GM19438 (cell line): ENCODE results near the gene DCLRE1C.
A peak's percentile ranks its signal among the peaks of the same experiment; 100 is the strongest.
"Not testable (repeated sequence)": the region's sequence is repeated elsewhere in the genome, so short reads cannot be mapped to it uniquely, and the experiment has no call there.

Experiments used
- ATAC-seq: cut with Tn5 transposase; IDR thresholded peaks from one replicate; pipeline ENCODE4 v1.9.1; 2021; ENCODE audit warnings: low read depth; ENCODE audit not compliant: unreplicated experiment

DCLRE1C gene

GRCh38 chr10:14947268-14947667 lies 6.6 kb downstream of the DCLRE1C start:
- no peak for ATAC-seq

- no peak for ATAC-seq
Observed at GRCh38 chr10:14945108-14945507, 8.8 kb downstream of the DCLRE1C start.

DNA sequence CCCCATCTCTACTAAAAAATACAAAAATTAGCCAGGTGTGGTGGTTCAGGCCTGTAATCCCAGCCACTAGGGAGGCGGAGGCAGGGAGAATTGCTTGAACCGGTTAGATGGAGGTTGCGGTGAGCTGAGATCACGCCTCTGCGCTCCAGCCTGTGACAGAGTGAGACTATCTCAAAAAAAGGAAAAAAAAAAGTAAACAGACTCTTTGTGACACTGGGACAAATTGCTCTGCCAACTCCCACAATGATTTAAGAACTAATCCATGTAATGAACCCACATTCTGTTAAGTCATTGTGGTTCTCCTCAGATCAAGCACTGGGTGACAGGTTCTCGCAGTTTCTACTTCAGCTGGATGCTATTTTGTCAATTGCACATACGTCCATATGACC lies 11.0 kb downstream of the DCLRE1C start:
- ATAC-seq: not testable (repeated sequence)

DNA sequence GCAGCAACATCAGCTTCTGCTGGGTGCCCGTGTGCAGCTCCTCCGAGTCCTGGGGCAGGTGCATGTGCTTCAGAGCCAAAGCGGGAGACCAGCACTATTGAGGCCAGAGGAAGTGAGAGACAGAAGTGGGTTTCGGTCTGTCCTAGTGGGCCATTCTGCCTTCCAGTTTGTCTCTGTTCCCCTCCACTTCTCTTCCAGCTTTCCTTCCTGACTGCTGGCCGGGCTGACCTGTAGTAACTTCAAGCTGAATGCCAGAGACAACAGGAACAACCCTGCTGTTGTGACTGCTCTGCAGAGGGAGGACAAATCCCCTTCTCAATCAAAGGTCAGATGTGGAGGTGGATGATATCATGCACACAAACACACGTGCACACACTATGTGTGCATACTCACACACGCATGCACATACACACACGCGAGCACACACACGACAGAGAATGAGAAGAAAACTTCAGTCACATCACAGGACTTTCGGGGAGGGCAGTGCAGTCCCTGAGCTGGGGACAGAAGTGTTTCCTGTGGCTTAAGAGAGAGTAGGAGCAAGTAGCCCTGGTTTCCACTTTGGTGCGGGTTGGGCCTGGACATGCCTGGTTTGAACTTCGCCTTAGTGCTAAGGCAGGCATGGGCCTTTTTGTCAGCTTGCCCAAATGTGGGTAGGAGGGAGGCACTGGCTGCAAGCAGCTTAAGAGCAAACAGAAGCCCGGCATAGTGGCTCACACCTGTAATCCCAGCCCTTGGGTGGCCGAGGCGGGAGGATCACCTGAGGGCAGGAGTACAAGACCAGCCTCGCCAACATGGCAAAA lies 11.5 kb downstream of the DCLRE1C start:
- ATAC-seq: peak; percentile 92

GRCh38 chr10:14938971-14939370 lies 14.9 kb downstream of the DCLRE1C start:
- not testable (repeated sequence) for ATAC-seq

DNA sequence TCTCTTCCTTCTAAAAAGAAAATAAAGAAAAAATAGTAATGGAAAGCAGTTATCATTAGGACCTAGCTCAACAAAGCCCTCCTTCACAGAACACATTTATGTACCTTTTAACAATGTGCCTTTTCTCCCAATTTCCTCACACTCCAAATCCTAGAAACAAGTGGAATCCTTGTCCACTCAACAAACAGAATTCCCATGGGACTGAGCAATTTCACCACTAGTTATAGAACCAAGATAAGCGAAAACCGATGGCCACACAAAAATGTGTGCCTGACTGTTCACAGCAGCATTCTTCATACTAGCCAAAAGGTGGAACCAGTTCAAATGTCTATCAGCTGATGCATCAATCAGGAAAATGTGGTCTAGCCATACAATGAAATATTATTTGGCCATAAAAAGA lies 17.3 kb downstream of the DCLRE1C start:
- no peak for ATAC-seq

GRCh38 chr10:14930610-14931009 lies 23.3 kb downstream of the DCLRE1C start:
- ATAC-seq: no peak

DNA sequence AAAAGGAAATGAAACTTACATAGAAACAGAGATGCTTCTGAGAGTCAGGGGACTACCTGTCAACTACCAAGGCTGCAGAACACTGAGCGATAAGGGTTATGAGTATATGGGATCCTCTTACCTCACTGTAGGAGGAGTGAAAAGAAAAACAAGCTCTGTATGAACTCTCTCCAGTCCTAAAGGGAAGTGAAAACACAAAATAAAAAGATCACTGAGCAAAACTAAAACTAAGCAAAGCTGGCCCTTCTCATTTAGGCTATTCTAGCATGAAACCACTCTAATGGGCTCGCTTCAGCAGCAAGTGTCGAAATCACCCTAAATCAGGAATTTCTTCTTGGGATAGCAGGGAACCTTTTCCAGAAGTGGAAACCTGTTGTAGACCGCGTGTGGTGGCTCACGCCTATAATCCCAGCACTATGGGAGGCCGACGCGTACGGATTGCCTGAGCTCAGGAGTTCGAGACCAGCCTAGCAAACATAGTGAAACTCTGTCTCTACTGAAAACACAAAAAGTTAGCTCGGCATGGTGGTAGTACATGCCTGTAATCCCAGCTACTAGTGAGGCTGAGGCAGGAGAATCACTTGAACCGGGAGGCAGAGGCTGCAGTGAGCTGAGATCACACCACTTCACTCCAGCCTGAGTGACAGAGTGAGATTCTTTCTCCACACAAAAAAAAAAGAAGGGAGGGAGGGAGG lies 27.0 kb downstream of the DCLRE1C start:
- peak; percentile 97 for ATAC-seq

DNA sequence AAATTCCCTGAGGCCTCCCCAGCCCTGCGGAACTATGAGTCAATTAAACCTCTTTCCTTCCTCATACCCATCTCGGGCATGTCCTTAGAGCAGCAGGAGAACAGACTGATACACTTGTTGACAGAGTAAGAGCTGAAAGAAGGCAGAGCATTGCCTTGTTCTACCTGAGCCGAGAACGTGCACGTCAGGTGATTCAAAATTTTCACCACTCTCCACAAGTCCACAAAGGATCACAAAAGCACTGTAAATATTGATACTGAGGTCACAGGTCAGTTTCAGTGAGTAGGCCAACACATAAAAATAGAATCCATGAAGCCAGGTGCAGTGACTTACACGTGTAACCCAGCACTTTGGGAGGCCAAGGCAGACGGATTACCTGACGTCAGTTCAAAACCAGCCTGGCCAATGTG lies 27.8 kb downstream of the DCLRE1C start:
- no peak for ATAC-seq

DNA sequence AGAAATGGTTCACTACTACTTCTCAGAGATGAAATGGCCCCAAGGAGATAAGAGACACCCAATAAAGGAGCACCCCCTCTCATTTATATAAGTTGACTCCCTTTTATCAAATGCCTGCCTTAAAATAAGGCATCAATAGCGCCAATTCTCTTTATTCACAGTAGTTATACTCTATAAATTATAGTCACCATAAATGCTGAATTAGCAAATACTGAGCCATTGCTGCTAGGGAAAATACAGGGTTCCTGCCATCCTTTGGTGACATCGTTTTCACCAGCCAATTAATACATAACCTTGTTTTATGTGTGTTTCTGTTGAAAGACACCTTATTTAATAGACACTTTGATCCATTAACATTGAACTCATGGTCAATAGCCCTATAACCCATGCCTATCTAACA lies 28.6 kb downstream of the DCLRE1C start:
- no peak for ATAC-seq

DNA sequence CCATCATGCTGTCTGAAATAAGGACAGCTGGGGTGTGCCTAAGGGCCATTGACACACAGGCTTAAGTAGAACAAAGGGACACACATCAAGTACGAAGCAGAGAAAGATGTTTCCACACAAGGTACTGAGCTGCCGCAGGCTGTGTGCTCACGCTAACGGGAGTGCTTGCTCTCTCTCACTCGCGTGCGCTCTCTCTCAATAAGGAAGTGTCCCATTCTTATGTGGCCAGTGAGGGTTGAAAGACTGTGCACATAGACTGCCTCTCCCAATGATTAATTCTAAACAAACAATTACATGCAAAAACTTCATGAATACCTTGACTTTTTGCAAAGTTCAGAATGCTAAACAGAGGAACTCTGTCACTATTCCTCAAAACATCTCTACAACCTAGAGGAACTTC lies 29.9 kb downstream of the DCLRE1C start:
- no peak for ATAC-seq

DNA sequence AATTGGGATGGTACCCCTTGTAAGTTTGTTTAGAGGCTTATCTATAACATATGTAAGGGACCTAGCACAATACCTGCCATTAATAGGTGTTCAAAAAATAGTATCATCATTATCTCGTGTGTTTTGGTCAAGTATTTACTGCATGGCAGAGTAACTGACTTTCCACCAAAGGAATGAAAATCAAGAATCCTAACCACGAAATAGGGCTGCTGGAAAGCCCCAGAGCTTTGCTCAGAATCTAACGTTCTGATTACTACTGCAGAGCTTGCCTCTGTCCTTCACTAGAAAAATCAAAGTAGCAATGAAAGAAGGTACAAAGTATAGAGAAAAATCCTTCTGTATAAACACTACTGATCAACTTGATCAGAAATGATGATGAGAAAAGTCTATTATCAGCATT lies 34.9 kb downstream of the DCLRE1C start:
- no peak for ATAC-seq

DNA sequence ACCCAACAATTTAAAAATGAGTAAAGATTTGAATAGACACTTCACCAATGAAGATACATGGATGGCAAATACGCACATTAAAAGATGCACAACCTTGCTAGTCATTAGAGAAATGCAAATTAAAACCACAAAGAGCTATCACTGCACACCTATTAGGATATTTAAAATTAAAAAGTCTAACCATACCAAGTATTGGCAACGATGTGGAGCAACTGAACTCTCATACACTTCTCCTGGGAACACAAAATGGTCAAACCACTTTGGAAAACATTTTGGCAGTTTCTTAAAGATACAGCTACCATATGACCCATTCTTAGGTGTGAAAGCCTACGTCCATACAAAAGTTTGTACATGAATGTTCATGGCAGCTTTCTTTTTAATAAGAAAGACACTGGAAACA lies 36.1 kb downstream of the DCLRE1C start:
- ATAC-seq: no peak

- no peak for ATAC-seq
Observed at GRCh38 chr10:14916600-14916999, 37.3 kb downstream of the DCLRE1C start.

GRCh38 chr10:14911801-14912200 lies 42.1 kb downstream of the DCLRE1C start:
- ATAC-seq: no peak

DNA sequence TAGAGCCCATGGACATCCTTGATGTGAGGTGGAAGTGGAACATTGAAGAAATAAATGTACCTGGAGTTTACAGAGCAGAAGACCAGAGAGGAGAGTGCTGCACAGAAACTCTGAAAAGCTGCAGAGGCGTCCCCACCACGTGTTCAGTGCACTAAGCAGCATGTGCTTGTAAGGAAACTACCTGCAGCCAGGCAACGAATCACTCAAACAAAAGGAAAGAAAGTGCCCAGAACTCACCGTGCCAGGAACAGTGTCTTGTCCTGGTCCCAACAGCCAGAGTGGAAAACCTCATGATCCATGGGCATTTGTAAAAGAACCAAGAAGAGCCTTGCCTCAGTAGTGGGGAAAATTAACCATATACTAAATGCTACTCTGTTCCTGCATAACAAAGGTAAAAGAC lies 42.9 kb downstream of the DCLRE1C start:
- ATAC-seq: no peak

GRCh38 chr10:14909101-14909500 lies 44.8 kb downstream of the DCLRE1C start:
- ATAC-seq: no peak

- ATAC-seq: not testable (repeated sequence)
Observed at GRCh38 chr10:14907591-14907990, 46.3 kb downstream of the DCLRE1C start.

DNA sequence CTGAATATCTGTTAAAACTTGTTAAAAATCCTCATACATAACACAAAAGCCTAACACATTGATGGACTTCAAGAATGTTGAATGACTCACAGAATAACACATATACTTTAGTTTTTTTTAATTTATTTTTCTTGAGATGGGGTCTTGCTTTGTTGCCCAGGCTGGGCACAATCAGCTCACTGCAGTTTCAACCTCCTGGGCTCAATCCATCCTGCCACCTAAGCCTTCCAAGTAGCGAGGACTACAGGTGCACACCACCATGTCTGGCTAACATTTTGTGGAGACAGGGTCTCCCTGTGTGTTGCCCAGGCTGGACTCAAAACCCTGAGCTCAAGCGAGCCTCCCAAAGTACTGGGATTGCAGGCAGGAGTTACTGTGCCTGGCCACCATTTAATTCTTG lies 47.1 kb downstream of the DCLRE1C start:
- ATAC-seq: no peak

- no peak for ATAC-seq
Observed at GRCh38 chr10:14905890-14906289, 48.0 kb downstream of the DCLRE1C start.

GRCh38 chr10:14904864-14905263 lies 49.0 kb downstream of the DCLRE1C start:
- no peak for ATAC-seq

DNA sequence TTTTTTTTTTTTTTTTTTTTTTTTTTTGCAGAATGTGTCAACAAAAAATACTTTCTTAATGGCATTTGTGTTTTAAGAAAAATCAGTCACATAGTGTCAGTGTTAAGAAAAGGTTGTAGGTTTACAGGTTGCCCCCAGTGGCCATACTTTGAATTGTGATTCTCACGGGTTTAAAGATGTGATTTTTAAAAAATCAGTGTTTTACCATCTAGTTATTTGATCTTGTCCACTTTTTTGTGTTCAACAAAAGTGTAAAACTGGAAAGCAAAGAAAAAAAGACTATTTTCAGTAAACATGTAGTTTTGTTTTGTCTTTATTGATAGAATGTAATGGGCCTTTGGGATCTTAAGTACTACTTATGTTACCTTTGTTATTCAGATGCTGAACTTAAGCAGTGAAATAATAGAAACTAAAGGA lies 49.6 kb downstream of the DCLRE1C start:
- ATAC-seq: no peak
